Adrenal gland (tissue), 12 donors: ENCODE data around the gene PARD3B. TPM values are rescaled to one million over a fixed set of nuclear protein-coding genes. Genes with fewer than 3 reads are reported as not detected.

Experiments used
- DNase-seq, 7 donors: peaks; one replicate each; pipeline ENCODE4 v3.0.0-alpha.2; 2019 to 2020
- H3K27ac ChIP-seq, 5 donors: fragments of 200-600 bp; sonication (generic) in 4 of 5; 1 replicate in 3 of 5; 2 replicates in 2 of 5; pipeline versions ENCODE4 v1.5.1 to v1.8.0; 2016 to 2020; ENCODE audit warnings: mild to moderate bottlenecking in 1 of 5
- H3K27me3 ChIP-seq: fragments of 200-600 bp; 2 replicates; pipeline ENCODE4 v1.8.0; 2021
- H3K36me3 ChIP-seq, 2 donors: fragments of 200-600 bp; replicated peaks in 1 of 2; 1 replicate in 1 of 2; 2 replicates in 1 of 2; pipeline versions ENCODE4 v1.5.1 to v1.8.0; 2018 to 2022
- H3K4me1 ChIP-seq, 2 donors: fragments of 200-600 bp; replicated peaks in 1 of 2; 1 replicate in 1 of 2; 2 replicates in 1 of 2; pipeline versions ENCODE4 v1.5.1 to v1.8.0; 2018 to 2021
- H3K4me3 ChIP-seq, 4 donors: fragments of 200-600 bp; sonication (generic) in 3 of 4; one replicate each; pipeline ENCODE4 v1.5.1; 2016 to 2018
- H3K9me3 ChIP-seq, 3 donors: fragments of 200-600 bp; sonication (generic) in 1 of 3; replicated peaks in 1 of 3; 1 replicate in 2 of 3; 2 replicates in 1 of 3; pipeline versions ENCODE4 v1.5.1 to v1.8.0; 2016 to 2021
- CTCF ChIP-seq, 6 experiments: fragments of 450-650 bp in 4 of 6; fragments of 200-600 bp in 2 of 6; sonication (generic) in 1 of 6; IDR thresholded peaks; 1 replicate in 5 of 6; 2 replicates in 1 of 6; pipeline versions ENCODE4 v1.5.1 to v1.8.0; 2016 to 2021; ENCODE audit warnings: antibody characterized with exemption in 6 of 6, mild to moderate bottlenecking in 2 of 6, moderate library complexity in 1 of 6
- POLR2A ChIP-seq, 2 donors: fragments of 450-650 bp; IDR thresholded peaks; one replicate each; pipeline ENCODE4 v1.6.1; 2017; ENCODE audit warnings: antibody characterized with exemption in 2 of 2, mild to moderate bottlenecking in 2 of 2, moderate library complexity in 1 of 2
- WGBS, 4 donors: extraction: QIAGEN DNeasy Blood & Tissue Kit in 2 of 4; methylation state at CpG; one replicate each; pipeline versions ENCODE4 v1.1.5 to v1.1.7; 2013 to 2017; 5-methylcytosine and 5-hydroxymethylcytosine counted together
- intact Hi-C, 2 donors: fragments of 100-400 bp; cut with DNase I; formaldehyde crosslinking; loops; one replicate each; pipeline versions ENCODE4 v1.14.1 to v1.15.0; 2022 to 2023
- polyA plus RNA-seq, 3 donors: library from polyadenylated mRNA; stranded (reverse); fragments of 200-250 nt in 2 of 3; fragments of 350-450 nt in 1 of 3; fragmentation: Illumina TruSeq in 1 of 3; extraction: RNeasy Lipid Tissue Mini Kit (QIAGEN cat#74804) in 1 of 3; gene quantifications; one replicate each; pipeline ENCODE4 v1.2.3, GENCODE V29; 2013 to 2014
- total RNA-seq, 9 donors: library from RNA; depleted of rRNA in 4 of 9; stranded (reverse); fragments of >200 nt in 4 of 9; fragments of 120-200 nt in 1 of 9; fragmentation: NEBNext Ultra II Directional in 1 of 9; extraction: Animal tissue kit (Norgen Biotek cat#: 25700) in 1 of 9; gene quantifications; one replicate each; pipeline versions ENCODE4 v1.1.0 to v1.2.4, GENCODE V29; 2013 to 2023
- donor health status: healthy with polysubstance abuse.
- donor health status: Bipolar disorder and iron deficiency.
- donor health status: DM: yes; HTN: yes; CAD: no.
- donor health status: DM: no; HTN: no; CAD: no.
- donor health status: DM: no; HTN: no; CAD: no.
- donor health status: DM: yes; HTN: yes; CAD: no.

The PARD3B gene
- total and polyA plus RNA-seq, 12 donors, result 1.9 to 20.4 (median 9.5) TPM

GRCh38 chr2:205435970-205436369, 890.7 kb downstream of the PARD3B start:
- WGBS, 4 donors, result 89 to 91% (median 90%) methylated on average over 4 of the region's 4 CpGs
- no peaks in the 10 kb centered on the region for H3K27me3 ChIP-seq
- TF ChIP-seq CTCF (IDR thresholded peaks at IDR 0.05) (no peak), POLR2A (IDR thresholded peaks at IDR 0.05) (no peak)
- H3K4me3 ChIP-seq, result no peak overlapping the region
- no peak overlapping the region for H3K27ac ChIP-seq
- intact Hi-C loops, result no loop called here
- no peaks in the 10 kb centered on the region for H3K36me3 ChIP-seq
- peaks cover 0 to 3% of the 10 kb centered on the region in 2 donors for H3K4me1 ChIP-seq
- DNase-seq, result no peak
- no peaks in the 10 kb centered on the region for H3K9me3 ChIP-seq

- WGBS, 4 donors, result 47 to 59% (median 53%) methylated on average over 2 of the region's 2 CpGs
- H3K27ac ChIP-seq, result no peak overlapping the region
- intact Hi-C loops, result no loop called here
Observed at GRCh38 chr2:205438241-205438640, 893.0 kb downstream of the PARD3B start.

GRCh38 chr2:205439621-205440020, 894.3 kb downstream of the PARD3B start:
- Histone ChIP-seq H3K4me3 (no peak overlapping the region), H3K27ac (no peak overlapping the region), H3K9me3 (no peaks in the 10 kb centered on the region), H3K4me1 (peaks cover 0 to 3% of the 10 kb centered on the region in 2 donors), H3K27me3 (no peaks in the 10 kb centered on the region), H3K36me3 (no peaks in the 10 kb centered on the region)
- WGBS, 4 donors, result 77 to 86% (median 78%) methylated on average over 2 of the region's 2 CpGs
- intact Hi-C loops, result no loop called here
- TF ChIP-seq POLR2A (IDR thresholded peaks at IDR 0.05), result no peak
- no peak for TF ChIP-seq CTCF (IDR thresholded peaks at IDR 0.05)
- no peak for DNase-seq

More at GRCh38 chr2:205438241-205438640, 893.0 kb downstream of the PARD3B start:
- Histone ChIP-seq H3K9me3 (no peaks in the 10 kb centered on the region), H3K4me3 (no peak overlapping the region), H3K36me3 (no peaks in the 10 kb centered on the region), H3K27me3 (no peaks in the 10 kb centered on the region), H3K4me1 (peaks cover 0 to 3% of the 10 kb centered on the region in 2 donors)
- TF ChIP-seq CTCF (IDR thresholded peaks at IDR 0.05) (no peak), POLR2A (IDR thresholded peaks at IDR 0.05) (no peak)
- no peak for DNase-seq

DNA sequence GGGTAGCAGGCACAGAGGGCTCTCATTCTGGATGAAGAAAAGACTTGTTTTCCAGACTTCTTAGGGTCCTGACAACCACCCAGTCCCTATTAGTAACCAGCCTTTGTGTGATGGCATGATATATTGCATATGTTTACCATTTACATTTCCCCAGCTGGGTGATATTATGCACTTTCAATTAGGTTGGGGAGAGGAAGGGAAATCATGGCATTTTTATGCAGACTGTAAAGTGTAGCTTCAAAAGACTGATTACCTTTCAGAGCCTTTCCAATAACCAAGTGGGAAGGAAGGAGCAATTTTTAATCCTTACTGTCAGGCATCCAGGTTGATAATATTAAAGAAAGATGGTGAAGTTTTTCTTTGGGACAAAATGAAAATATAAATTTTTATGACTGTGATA, 896.2 kb downstream of the PARD3B start:
- Histone ChIP-seq H3K4me1 (peaks cover 0 to 3% of the 10 kb centered on the region in 2 donors), H3K9me3 (no peaks in the 10 kb centered on the region), H3K27me3 (no peaks in the 10 kb centered on the region), H3K27ac (no peak overlapping the region), H3K36me3 (no peaks in the 10 kb centered on the region), H3K4me3 (no peak overlapping the region)
- no peak for DNase-seq
- intact Hi-C loops, result no loop called here
- TF ChIP-seq POLR2A (IDR thresholded peaks at IDR 0.05) (no peak), CTCF (IDR thresholded peaks at IDR 0.05) (no peak)
